Esophagus (tissue), 2 donors: ENCODE measurements around the gene IL26. TPM values are rescaled to one million over a fixed set of nuclear protein-coding genes. Genes with fewer than 3 reads are reported as not detected.

Source experiments
- H3K27ac ChIP-seq, 2 donors: one replicate each; pipeline ENCODE4 v1.5.1; 2013; ENCODE audit warnings: low read depth in 2 of 2, mild to moderate bottlenecking in 2 of 2, inconsistent platforms in 1 of 2, low read length in 1 of 2, moderate library complexity in 1 of 2
- H3K27me3 ChIP-seq, 2 donors: one replicate each; pipeline ENCODE4 v1.6.1; 2013; ENCODE audit warnings: low read length in 2 of 2, control low read depth in 1 of 2, mild to moderate bottlenecking in 1 of 2; ENCODE audit not compliant: insufficient read depth in 2 of 2, control insufficient read depth in 1 of 2
- H3K36me3 ChIP-seq, 2 donors: one replicate each; pipeline ENCODE4 v1.6.1; 2013; ENCODE audit warnings: low read length in 1 of 2; ENCODE audit not compliant: control insufficient read depth in 2 of 2, insufficient read depth in 2 of 2
- H3K4me1 ChIP-seq, 2 donors: one replicate each; pipeline ENCODE4 v1.6.1; 2013; ENCODE audit warnings: low read length in 1 of 2; ENCODE audit not compliant: control insufficient read depth in 2 of 2, insufficient read depth in 2 of 2
- H3K4me3 ChIP-seq, 2 donors: one replicate each; pipeline ENCODE4 v1.5.1; 2013; ENCODE audit warnings: low read length in 2 of 2, mild to moderate bottlenecking in 2 of 2, low read depth in 1 of 2, moderate library complexity in 1 of 2
- H3K9me3 ChIP-seq, 2 donors: one replicate each; pipeline ENCODE4 v1.6.1; 2013; ENCODE audit warnings: mild to moderate bottlenecking in 2 of 2, low read depth in 1 of 2, low read length in 1 of 2, moderate library complexity in 1 of 2; ENCODE audit not compliant: control insufficient read depth in 2 of 2, insufficient read depth in 1 of 2
- WGBS, 2 donors: extraction: QIAGEN DNeasy Blood & Tissue Kit; methylation state at CpG; one replicate each; pipeline ENCODE4 v1.1.7; 2013; 5-methylcytosine and 5-hydroxymethylcytosine counted together
- polyA plus RNA-seq, 2 donors: library from polyadenylated mRNA; stranded (reverse); fragments of 200-250 nt; gene quantifications; one replicate each; pipeline ENCODE4 v1.2.3, GENCODE V29; 2013
- donor health status: healthy with polysubstance abuse.
- donor health status: Bipolar disorder and iron deficiency.

IL26 gene
- polyA plus RNA-seq, 2 donors, result 0.06 TPM; not detected in 1

DNA sequence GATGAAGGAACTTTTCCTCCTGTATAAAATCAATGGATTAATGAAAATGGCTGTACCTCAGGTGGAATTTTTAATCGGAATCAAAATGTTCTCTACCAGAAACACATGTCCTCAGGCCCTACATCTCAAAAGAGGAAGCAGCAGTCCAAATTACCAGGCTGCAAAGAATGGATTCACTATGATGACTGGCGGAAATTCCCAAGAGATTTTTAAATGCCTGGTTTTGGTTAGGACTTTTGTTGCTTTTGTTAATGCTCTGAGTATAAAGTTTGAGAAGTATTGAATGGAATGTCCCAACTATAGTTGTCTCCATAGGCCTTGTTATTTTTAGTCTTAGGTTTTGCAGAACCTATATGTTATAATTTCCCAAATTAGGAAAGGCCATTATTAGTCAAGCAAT is 54.9 kb downstream of the IL26 start:
- 88 to 94% methylated on average over 2 of the region's 2 CpGs for WGBS, 2 donors
- Histone ChIP-seq H3K27me3 (peaks cover 0 to 2% of the 10 kb centered on the region in 2 donors), H3K36me3 (no peaks in the 10 kb centered on the region)

DNA sequence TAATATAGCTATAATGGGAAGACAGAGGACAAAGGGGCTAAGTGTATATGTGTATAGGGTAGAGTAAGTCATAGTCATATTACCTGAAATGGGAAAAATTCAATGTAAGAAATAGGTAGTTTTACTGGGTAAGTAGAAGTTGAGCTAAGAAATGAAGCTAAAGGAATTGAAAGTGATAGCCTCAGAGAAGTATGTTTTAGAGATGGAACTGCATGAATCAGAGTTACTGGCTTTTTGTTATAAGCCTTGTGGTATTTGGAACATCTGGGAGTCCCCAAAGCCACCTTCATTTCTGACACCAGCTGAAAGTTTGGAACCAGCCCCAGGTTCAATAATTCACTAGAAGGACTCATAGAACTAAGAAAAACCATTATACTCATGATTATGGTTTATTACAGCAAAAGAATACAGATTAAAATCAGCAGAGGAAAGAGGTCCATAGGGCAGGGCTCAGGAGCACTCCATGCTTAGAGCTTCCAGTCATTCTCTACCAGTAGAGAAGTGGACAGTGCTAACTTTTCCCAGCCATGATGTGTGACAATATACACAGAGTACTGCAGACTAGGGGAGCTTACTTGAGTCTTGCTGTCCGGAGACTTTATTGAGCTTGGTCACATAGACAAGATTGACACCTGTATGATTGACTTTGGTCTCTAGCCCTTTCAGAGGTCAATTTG is 56.3 kb downstream of the IL26 start:
- Histone ChIP-seq H3K27me3 (no peaks in the 10 kb centered on the region), H3K4me3 (no peak overlapping the region), H3K27ac (no peak overlapping the region), H3K4me1 (no peaks in the 10 kb centered on the region), H3K36me3 (no peaks in the 10 kb centered on the region), H3K9me3 (no peaks in the 10 kb centered on the region)
- 89 to 100% methylated on average over 1 of the region's 1 CpG for WGBS, 2 donors

More for the DNA sequence above, 54.9 kb downstream of the IL26 start:
- H3K4me1 ChIP-seq, result no peaks in the 10 kb centered on the region
- H3K27ac ChIP-seq, result no peak overlapping the region
- H3K9me3 ChIP-seq, result no peaks in the 10 kb centered on the region
- no peak overlapping the region for H3K4me3 ChIP-seq

DNA sequence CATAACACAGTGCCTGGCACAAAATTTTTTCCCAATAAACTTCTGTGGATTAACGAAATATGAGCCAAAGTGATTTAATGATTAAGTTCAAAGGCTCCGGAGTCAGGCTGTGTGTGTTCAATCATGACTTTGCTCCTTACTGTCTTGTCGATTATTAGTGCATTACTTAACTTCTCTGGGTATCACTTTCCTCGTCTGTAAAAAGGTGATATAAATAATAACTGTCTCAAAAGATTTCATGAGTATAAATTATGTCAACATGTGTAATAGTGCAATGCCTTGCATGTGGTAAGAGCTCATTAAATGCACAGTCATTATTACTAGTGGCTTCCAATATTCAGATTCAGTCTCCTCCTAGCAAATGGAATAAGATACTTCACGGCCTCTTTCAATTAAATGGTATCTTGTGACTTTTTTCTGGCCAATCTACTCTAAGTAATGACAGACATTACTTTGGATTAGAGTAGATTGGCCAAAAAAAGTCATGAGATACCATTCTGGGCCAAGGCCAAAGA is 59.2 kb downstream of the IL26 start:
- WGBS, 2 donors, result 57 to 65% methylated on average over 5 of the region's 5 CpGs
- Histone ChIP-seq H3K4me1 (no peaks in the 10 kb centered on the region), H3K27me3 (no peaks in the 10 kb centered on the region), H3K4me3 (no peak overlapping the region), H3K36me3 (no peaks in the 10 kb centered on the region), H3K9me3 (no peaks in the 10 kb centered on the region), H3K27ac (no peak overlapping the region)

DNA sequence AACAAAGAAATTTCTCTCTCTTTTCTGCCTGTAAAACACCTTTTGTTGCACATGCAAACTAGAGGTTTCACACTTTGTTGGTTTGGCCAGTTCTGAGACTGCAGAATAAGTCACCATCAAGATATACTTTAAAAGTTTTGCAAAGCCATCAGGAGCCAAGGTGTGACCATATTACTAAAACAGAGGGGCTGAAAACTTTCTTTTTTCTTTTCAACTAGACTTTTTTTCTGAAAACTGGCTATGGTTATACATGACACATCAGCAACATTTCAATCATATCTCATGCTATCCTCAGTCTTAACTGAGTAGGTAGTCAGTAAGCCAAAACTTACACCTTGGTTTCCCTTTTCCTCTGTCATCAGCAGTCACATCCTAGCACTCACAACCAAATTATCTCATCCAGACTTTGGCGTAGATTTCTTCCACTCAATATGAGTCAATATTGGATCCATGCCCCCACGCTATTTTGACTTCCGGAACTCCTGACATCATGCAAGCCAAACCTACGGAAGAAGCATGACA is 62.0 kb downstream of the IL26 start:
- Histone ChIP-seq H3K27me3 (no peaks in the 10 kb centered on the region), H3K4me3 (no peak overlapping the region), H3K36me3 (no peaks in the 10 kb centered on the region), H3K4me1 (no peaks in the 10 kb centered on the region), H3K27ac (no peak overlapping the region), H3K9me3 (no peaks in the 10 kb centered on the region)
- 80 to 85% methylated on average over 4 of the region's 4 CpGs for WGBS, 2 donors

- Histone ChIP-seq H3K27ac (no peak overlapping the region), H3K36me3 (no peaks in the 10 kb centered on the region), H3K4me1 (no peaks in the 10 kb centered on the region), H3K27me3 (no peaks in the 10 kb centered on the region), H3K4me3 (no peak overlapping the region), H3K9me3 (no peaks in the 10 kb centered on the region)
- WGBS, 2 donors, result 83 to 85% methylated on average over 2 of the region's 2 CpGs
These were observed 63.2 kb downstream of the IL26 start for GRCh38 chr12:68162374-68162773.

DNA sequence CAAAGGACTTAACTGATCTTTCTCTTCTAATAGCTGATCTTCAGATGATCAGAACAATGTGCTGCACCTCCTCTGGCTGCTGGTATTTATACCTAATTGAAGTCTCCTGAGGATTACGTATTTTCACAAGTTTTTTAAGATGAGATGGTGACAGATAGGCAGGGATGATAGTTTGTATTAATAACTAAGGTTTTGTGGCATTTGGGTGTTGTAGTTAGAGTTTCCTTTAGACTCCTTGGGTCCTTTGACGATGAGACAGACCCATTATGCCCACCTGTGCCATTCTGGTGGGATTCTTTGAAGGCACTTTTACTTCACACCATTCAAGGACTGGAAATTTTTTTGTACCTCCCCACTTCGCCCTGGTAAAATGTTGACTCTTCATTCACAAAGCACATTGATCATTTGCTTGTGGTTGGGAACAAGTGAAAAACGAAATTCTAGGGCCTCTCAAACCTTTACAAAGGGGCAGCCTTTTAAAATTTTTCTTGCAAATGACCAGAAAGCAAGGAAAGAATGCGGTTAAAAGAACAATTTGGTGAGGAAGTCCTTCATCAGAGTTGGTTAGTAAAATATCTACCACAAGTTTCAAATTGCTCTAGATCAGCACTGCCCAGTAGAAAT is 65.8 kb downstream of the IL26 start, which contains the start of gene IFNG:
IFNG (minus strand) TSS at position 60 of the 624 bp plus-strand sequence. CDS start 125 bp downstream, outside the sequence.
- no peaks in the 10 kb centered on the region for H3K9me3 ChIP-seq
- H3K36me3 ChIP-seq, result no peaks in the 10 kb centered on the region
- H3K4me3 ChIP-seq, result no peak within 1 kb of the TSS
- no peaks in the 10 kb centered on the region for H3K4me1 ChIP-seq
- H3K27me3 ChIP-seq, result peaks cover 0 to 2% of the 10 kb centered on the region in 2 donors
- WGBS, 2 donors, result 55 to 64% methylated on average over 5 of the region's 5 CpGs
- H3K27ac ChIP-seq, result no peak within 1 kb of the TSS

DNA sequence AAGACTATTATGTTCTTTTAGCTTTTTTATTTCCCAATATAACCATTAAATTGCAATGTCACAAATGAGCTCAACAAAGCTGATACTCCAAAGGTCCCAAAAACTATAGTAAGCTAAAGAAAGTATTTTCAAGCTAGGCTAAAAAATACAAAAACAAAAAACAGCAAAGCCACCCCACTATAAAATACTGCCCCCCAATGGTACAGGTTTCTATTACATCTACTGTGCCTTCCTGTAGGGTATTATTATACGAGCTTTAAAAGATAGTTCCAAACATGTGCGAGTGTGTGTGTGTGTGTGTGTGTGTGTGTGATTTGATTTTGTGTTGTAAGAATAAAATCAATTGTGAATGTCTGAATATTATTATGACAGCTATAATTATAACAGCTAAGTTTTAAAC is 67.2 kb downstream of the IL26 start:
- Histone ChIP-seq H3K27me3 (peaks cover 0 to 2% of the 10 kb centered on the region in 2 donors), H3K36me3 (no peaks in the 10 kb centered on the region), H3K27ac (no peak overlapping the region), H3K4me1 (no peaks in the 10 kb centered on the region), H3K9me3 (no peaks in the 10 kb centered on the region), H3K4me3 (no peak overlapping the region)
- 41 to 56% methylated on average over 2 of the region's 2 CpGs for WGBS, 2 donors

- Histone ChIP-seq H3K27ac (no peak overlapping the region), H3K9me3 (no peaks in the 10 kb centered on the region)
- 53 to 54% methylated on average over 4 of the region's 4 CpGs for WGBS, 2 donors
These were observed 68.2 kb downstream of the IL26 start for GRCh38 chr12:68157380-68157779.

GRCh38 chr12:68156636-68157035 is 69.0 kb downstream of the IL26 start:
- Histone ChIP-seq H3K4me1 (no peaks in the 10 kb centered on the region), H3K27me3 (peaks cover 0 to 2% of the 10 kb centered on the region in 2 donors)
- WGBS, 2 donors, result 53 to 62% methylated on average over 1 of the region's 1 CpG

More at GRCh38 chr12:68157380-68157779, 68.2 kb downstream of the IL26 start:
- no peaks in the 10 kb centered on the region for H3K4me1 ChIP-seq
- H3K4me3 ChIP-seq, result no peak overlapping the region
- peaks cover 0 to 2% of the 10 kb centered on the region in 2 donors for H3K27me3 ChIP-seq
- H3K36me3 ChIP-seq, result no peaks in the 10 kb centered on the region

More at GRCh38 chr12:68156636-68157035, 69.0 kb downstream of the IL26 start:
- no peaks in the 10 kb centered on the region for H3K36me3 ChIP-seq
- no peak overlapping the region for H3K4me3 ChIP-seq
- H3K27ac ChIP-seq, result no peak overlapping the region
- H3K9me3 ChIP-seq, result no peaks in the 10 kb centered on the region
